DND-41 (cell line): ENCODE data around the gene CFAP92.

Experiments used
- EZH2 ChIP-seq: IDR thresholded peaks from 3 replicates; pipeline ENCODE4 v1.6.1; 2012; ENCODE audit warnings: borderline replicate concordance, low read depth, mild to moderate bottlenecking, moderate library complexity, low read length, inconsistent platforms; ENCODE audit not compliant: severe bottlenecking
- TF ChIP-seq, protein P1 (sequence below): IDR thresholded peaks from 2 replicates; pipeline ENCODE4 v1.5.1; 2012; ENCODE audit warnings: borderline replicate concordance, low read length, moderate library complexity, mild to moderate bottlenecking; ENCODE audit not compliant: poor library complexity, severe bottlenecking; ENCODE audit errors: extremely low read depth

- TF ChIP-seq, protein P1, sequence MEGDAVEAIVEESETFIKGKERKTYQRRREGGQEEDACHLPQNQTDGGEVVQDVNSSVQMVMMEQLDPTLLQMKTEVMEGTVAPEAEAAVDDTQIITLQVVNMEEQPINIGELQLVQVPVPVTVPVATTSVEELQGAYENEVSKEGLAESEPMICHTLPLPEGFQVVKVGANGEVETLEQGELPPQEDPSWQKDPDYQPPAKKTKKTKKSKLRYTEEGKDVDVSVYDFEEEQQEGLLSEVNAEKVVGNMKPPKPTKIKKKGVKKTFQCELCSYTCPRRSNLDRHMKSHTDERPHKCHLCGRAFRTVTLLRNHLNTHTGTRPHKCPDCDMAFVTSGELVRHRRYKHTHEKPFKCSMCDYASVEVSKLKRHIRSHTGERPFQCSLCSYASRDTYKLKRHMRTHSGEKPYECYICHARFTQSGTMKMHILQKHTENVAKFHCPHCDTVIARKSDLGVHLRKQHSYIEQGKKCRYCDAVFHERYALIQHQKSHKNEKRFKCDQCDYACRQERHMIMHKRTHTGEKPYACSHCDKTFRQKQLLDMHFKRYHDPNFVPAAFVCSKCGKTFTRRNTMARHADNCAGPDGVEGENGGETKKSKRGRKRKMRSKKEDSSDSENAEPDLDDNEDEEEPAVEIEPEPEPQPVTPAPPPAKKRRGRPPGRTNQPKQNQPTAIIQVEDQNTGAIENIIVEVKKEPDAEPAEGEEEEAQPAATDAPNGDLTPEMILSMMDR, result no peak
- TF ChIP-seq EZH2, result no peak
Observed at GRCh38 chr3:128907706-128908445, 86.0 kb downstream of the CFAP92 start.
